ENCODE results near the gene SLC31A2.

SLC31A2 gene

GRCh38 chr9:113187929-113188595 is 37.3 kb downstream of the SLC31A2 start:
- DNase-seq, result no peak

- DNase-seq, result no peak
These were observed 41.6 kb downstream of the SLC31A2 start for GRCh38 chr9:113192455-113192854.

- DNase-seq, result no peak
These were observed 49.0 kb downstream of the SLC31A2 start for GRCh38 chr9:113199683-113200329.

GRCh38 chr9:113205432-113205831 is 54.6 kb downstream of the SLC31A2 start:
- no peak for DNase-seq

GRCh38 chr9:113205861-113206260 is 55.1 kb downstream of the SLC31A2 start:
- no peak for DNase-seq

DNA sequence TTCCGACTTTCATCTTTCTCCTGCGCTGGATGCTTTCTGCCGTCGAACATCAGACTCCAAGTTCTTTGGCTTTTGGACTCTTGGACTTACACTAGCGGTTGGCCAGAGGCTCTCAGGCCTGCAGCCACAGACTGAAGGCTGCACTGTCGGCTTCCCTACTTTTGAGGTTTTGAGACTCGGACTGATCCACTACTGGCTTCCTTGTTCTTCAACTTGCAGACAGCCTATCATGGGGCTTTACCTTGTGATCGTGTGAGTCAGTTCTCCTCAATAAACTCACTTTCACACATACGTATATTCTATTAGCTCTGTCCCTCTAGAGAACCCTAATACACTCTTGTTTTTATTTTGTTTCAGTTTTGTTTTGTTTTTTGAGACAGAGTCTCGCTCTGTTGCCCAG is 60.0 kb downstream of the SLC31A2 start:
- DNase-seq, result no peak

All from activated CD4-positive, alpha-beta T cell treated with anti-CD3 and anti-CD28 coated beads for 4 hours (primary cell).